NCI-H146 (cell line): ENCODE data around the gene PLBD2.
A peak's percentile ranks its signal among the peaks of the same experiment; 100 is the strongest.
"Not testable (repeated sequence)": the region's sequence is repeated elsewhere in the genome, so short reads cannot be mapped to it uniquely, and the experiment has no call there.

ENCODE experiments used
- DNase-seq: peaks from one replicate; lab custom pipeline; 2025; lab: John Stamatoyannopoulos, UW

Gene PLBD2

GRCh38 chr12:113334786-113335539, 23.4 kb upstream of the PLBD2 start, which contains the start of gene SLC8B1:
TSS of gene SLC8B1 (minus strand) at chr12:113335109. CDS start at chr12:113332878, 2,231 bp downstream.
- DNase-seq = peak; percentile 76

GRCh38 chr12:113339540-113339939, 18.8 kb upstream of the PLBD2 start:
- no peak for DNase-seq

- DNase-seq = no peak
These were observed 18.3 kb upstream of the PLBD2 start for GRCh38 chr12:113340061-113340460.

GRCh38 chr12:113341535-113341934, 16.9 kb upstream of the PLBD2 start:
- no peak for DNase-seq

- DNase-seq = no peak
These were observed 13.1 kb upstream of the PLBD2 start for GRCh38 chr12:113345318-113345717.

- DNase-seq = no peak
These were observed 12.0 kb upstream of the PLBD2 start for GRCh38 chr12:113346353-113346752.

GRCh38 chr12:113347107-113347506, 11.3 kb upstream of the PLBD2 start:
- no peak for DNase-seq

GRCh38 chr12:113347892-113348291, 10.5 kb upstream of the PLBD2 start:
- DNase-seq = no peak

- no peak for DNase-seq
These were observed 9.4 kb upstream of the PLBD2 start for GRCh38 chr12:113348849-113349536.

GRCh38 chr12:113351089-113351488, 7.3 kb upstream of the PLBD2 start:
- no peak for DNase-seq

- DNase-seq = not testable (repeated sequence)
These were observed 4.2 kb upstream of the PLBD2 start for GRCh38 chr12:113354192-113354591.

- no peak for DNase-seq
These were observed 949 bp downstream of the PLBD2 start for GRCh38 chr12:113359133-113359938.

GRCh38 chr12:113359939-113360748, 1.8 kb downstream of the PLBD2 start:
- DNase-seq = no peak

GRCh38 chr12:113361574-113362370, 3.4 kb downstream of the PLBD2 start:
- no peak for DNase-seq

GRCh38 chr12:113364698-113365097, 6.3 kb downstream of the PLBD2 start:
- DNase-seq = no peak

- no peak for DNase-seq
These were observed 7.4 kb downstream of the PLBD2 start for GRCh38 chr12:113365639-113366395.

- DNase-seq = no peak
These were observed 8.4 kb downstream of the PLBD2 start for GRCh38 chr12:113366827-113367226.

GRCh38 chr12:113368331-113368730, 9.9 kb downstream of the PLBD2 start:
- DNase-seq = no peak

- DNase-seq = no peak
These were observed 11.1 kb downstream of the PLBD2 start for GRCh38 chr12:113369391-113369985.
